A673 (cell line): Measurements from ENCODE around the gene BANF1. TPM values are rescaled to one million over a fixed set of nuclear protein-coding genes. Genes with fewer than 3 reads are reported as not detected.

Experiments
- BruUV-seq: library from RNA; stranded (reverse); fragments of 400-500 nt; replicated peaks from 2 replicates; lab custom pipeline; 2021; lab: Mats Ljungman, UMichigan
- CTCF ChIA-PET: fragments of 300-600 bp; sonication (Branson Sonifier 250); formaldehyde crosslinking; loops from one replicate; lab custom pipeline; 2022; ENCODE audit warnings: antibody characterized with exemption; lab: Charles Lee
- POLR2A ChIA-PET: fragments of 300-600 bp; sonication (Branson Sonifier 250); formaldehyde crosslinking; loops from one replicate; lab custom pipeline; 2022; ENCODE audit warnings: antibody characterized with exemption; ENCODE audit not compliant: low non-redundant PET; lab: Charles Lee
- DNase-seq: peaks from one replicate; pipeline ENCODE4 v3.0.0-alpha.2; 2015; ENCODE audit warnings: low spot score
- H3K27ac ChIP-seq: fragments of 200-600 bp; sonication (generic); 2 replicates; pipeline ENCODE4 v1.5.1; 2016; ENCODE audit warnings: mixed run types, low read depth, mild to moderate bottlenecking, mixed read lengths, antibody characterized with exemption, low read length; ENCODE audit not compliant: poor library complexity, severe bottlenecking
- H3K27me3 ChIP-seq: fragments of 200-600 bp; sonication (generic); replicated peaks from 2 replicates; pipeline ENCODE4 v1.6.1; 2017; ENCODE audit warnings: mixed run types, low read depth, mild to moderate bottlenecking, mixed read lengths, antibody characterized with exemption, low read length; ENCODE audit not compliant: insufficient read depth, poor library complexity
- H3K36me3 ChIP-seq: fragments of 200-600 bp; sonication (generic); 2 replicates; pipeline ENCODE4 v1.6.1; 2016; ENCODE audit warnings: mixed run types, mild to moderate bottlenecking, mixed read lengths, antibody characterized with exemption, low read length; ENCODE audit not compliant: insufficient read depth, poor library complexity, severe bottlenecking
- H3K4me1 ChIP-seq: fragments of 200-600 bp; sonication (generic); 2 replicates; pipeline ENCODE4 v1.6.1; 2017; ENCODE audit warnings: mixed run types, mild to moderate bottlenecking, mixed read lengths, antibody characterized with exemption, low read length; ENCODE audit not compliant: insufficient read depth, poor library complexity, severe bottlenecking
- H3K4me3 ChIP-seq: fragments of 200-600 bp; sonication (generic); 2 replicates; pipeline ENCODE4 v1.5.1; 2016; ENCODE audit warnings: low read depth, mixed run types, mild to moderate bottlenecking, mixed read lengths, low read length; ENCODE audit not compliant: poor library complexity, severe bottlenecking
- H3K9me3 ChIP-seq: fragments of 200-600 bp; sonication (generic); 2 replicates; pipeline ENCODE4 v1.6.1; 2016; ENCODE audit warnings: mixed run types, low read depth, mild to moderate bottlenecking, mixed read lengths, antibody characterized with exemption, low read length; ENCODE audit not compliant: poor library complexity, severe bottlenecking
- EZH2 ChIP-seq: fragments of 200-600 bp; sonication (generic); IDR thresholded peaks from 2 replicates; pipeline ENCODE4 v1.6.1; 2017; ENCODE audit warnings: borderline replicate concordance, low read depth, mild to moderate bottlenecking, mixed read lengths, antibody characterized with exemption, low read length; ENCODE audit not compliant: poor library complexity, severe bottlenecking
- intact Hi-C: fragments of 100-400 bp; cut with micrococcal nuclease; formaldehyde crosslinking; loops from one replicate; pipeline ENCODE4 v1.10.0; 2022; ENCODE audit not compliant: unreplicated experiment
- total RNA-seq: library from RNA; stranded (reverse); gene quantifications from 2 replicates; pipeline ENCODE4 v1.2.3, GENCODE V29; 2021
- TF ChIP-seq, protein P1 (sequence below): fragments of 300-800, 200-600 bp; sonication (generic); conservative IDR thresholded peaks from 2 replicates; pipeline ENCODE4 v1.5.1; 2017; ENCODE audit warnings: low read depth, mild to moderate bottlenecking, antibody characterized with exemption, low read length, moderate library complexity, mixed read lengths

Gene BANF1
- total RNA-seq, 1 experiment from 2014 or later: 556 TPM

DNA sequence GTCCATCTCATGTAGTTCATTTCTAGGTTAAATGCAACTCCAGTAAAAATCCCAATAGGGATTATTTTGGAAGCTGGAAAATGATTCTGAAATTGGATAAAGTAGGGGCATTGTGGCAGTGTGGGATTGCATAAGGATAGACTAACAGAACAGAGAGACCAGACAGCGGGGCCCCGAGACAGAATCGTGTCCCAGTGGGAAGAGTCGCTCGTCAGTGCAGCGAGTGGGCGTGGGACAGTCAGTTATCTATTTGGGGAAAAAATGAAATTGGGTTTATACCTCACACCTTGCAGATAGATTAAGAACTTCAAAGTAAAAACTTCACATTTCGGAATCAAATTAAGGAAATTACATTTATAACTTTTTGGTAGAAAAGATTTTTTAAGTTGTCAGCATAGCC, 30.2 kb upstream of the BANF1 start:
- no peaks in the 10 kb centered on the region for H3K9me3 ChIP-seq
- CTCF ChIA-PET: no interaction called here
- no TSS peak for BruUV-seq
- no peaks in the 10 kb centered on the region for H3K4me1 ChIP-seq
- intact Hi-C loops: no loop called here
- TF ChIP-seq, protein P1, sequence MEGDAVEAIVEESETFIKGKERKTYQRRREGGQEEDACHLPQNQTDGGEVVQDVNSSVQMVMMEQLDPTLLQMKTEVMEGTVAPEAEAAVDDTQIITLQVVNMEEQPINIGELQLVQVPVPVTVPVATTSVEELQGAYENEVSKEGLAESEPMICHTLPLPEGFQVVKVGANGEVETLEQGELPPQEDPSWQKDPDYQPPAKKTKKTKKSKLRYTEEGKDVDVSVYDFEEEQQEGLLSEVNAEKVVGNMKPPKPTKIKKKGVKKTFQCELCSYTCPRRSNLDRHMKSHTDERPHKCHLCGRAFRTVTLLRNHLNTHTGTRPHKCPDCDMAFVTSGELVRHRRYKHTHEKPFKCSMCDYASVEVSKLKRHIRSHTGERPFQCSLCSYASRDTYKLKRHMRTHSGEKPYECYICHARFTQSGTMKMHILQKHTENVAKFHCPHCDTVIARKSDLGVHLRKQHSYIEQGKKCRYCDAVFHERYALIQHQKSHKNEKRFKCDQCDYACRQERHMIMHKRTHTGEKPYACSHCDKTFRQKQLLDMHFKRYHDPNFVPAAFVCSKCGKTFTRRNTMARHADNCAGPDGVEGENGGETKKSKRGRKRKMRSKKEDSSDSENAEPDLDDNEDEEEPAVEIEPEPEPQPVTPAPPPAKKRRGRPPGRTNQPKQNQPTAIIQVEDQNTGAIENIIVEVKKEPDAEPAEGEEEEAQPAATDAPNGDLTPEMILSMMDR: no peak
- TF ChIP-seq EZH2: no peak
- no peak for DNase-seq
- peaks cover 46% of the 10 kb centered on the region for H3K36me3 ChIP-seq
- POLR2A ChIA-PET: no interaction called here
- H3K4me3 ChIP-seq: no peak overlapping the region
- no peak overlapping the region for H3K27ac ChIP-seq
- H3K27me3 ChIP-seq: no peaks in the 10 kb centered on the region

DNA sequence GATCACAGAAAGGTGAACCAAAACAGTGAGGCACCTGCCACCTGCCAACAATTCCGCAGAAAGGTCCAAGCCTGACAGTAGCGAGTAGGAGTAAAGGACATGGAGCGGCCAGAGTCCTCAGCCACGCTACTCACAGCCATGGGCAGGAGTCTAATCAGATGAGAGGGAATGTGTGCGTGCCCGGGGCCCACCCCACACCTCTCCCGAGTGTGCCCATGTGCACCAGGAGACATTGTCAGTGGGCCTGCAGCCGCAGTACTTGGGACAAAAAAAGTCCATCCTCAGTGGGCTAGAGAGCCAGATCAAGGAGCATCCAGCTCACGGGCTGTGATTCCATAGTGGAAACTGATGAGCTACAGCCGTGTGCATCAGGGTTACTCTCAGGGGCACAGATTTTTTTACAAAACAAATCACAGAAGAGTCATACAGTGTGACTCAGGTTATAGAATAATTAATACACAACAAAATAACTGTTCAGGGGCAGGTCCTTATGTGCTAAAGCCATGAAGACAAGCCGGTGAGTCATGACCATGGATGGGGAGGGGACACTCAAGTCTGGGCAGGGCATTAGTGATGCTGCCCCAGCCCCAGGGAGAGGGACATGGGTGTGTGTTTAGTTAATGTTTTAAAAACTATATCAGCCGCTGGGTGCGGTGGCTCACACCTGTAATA, 28.7 kb upstream of the BANF1 start:
- CTCF ChIA-PET: no interaction called here
- Histone ChIP-seq H3K9me3 (no peaks in the 10 kb centered on the region), H3K27ac (no peak overlapping the region), H3K4me1 (no peaks in the 10 kb centered on the region), H3K27me3 (no peaks in the 10 kb centered on the region), H3K4me3 (no peak overlapping the region), H3K36me3 (peaks cover 46% of the 10 kb centered on the region)
- POLR2A ChIA-PET: interaction anchor here (0.7 kb wide), 1 partner anchor 253 kb away, joined by 26 read pairs; the partner anchor contains the start of gene RNASEH2C
- intact Hi-C loops: no loop called here
- no peak for DNase-seq
- no peak for TF ChIP-seq EZH2
- TF ChIP-seq, protein P1: no peak
- TSS peak; percentile 15 for BruUV-seq

DNA sequence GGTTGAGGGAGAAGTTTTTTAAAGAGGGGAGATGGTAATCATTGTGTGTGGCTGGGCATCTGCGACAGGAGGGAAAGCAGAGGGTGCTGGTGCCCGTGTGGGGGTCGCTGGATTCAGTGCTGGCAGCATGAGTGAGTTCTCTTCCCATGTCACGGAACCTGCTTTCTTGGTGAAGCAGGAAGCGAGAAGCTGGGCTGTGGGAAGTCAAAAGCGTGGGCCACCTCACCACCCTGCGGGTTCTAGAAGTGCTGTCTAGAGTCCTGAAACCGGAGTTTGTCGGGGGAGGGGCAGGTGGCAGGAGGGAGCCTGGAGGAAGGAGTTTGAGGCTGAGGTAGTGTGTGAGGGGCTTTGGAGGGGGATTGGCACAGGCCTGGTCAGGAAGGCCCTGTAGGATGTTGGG, 26.5 kb upstream of the BANF1 start:
- no peak overlapping the region for H3K27ac ChIP-seq
- TF ChIP-seq EZH2: no peak
- TF ChIP-seq, protein P1: no peak
- no peaks in the 10 kb centered on the region for H3K4me1 ChIP-seq
- DNase-seq: no peak
- no peak overlapping the region for H3K4me3 ChIP-seq
- POLR2A ChIA-PET: no interaction called here
- intact Hi-C loops: no loop called here
- H3K36me3 ChIP-seq: peaks cover 50% of the 10 kb centered on the region
- H3K9me3 ChIP-seq: no peaks in the 10 kb centered on the region
- BruUV-seq: no TSS peak
- no peaks in the 10 kb centered on the region for H3K27me3 ChIP-seq
- CTCF ChIA-PET: interaction anchor here (0.6 to 0.7 kb wide), 2 partner anchors 87 to 149 kb away, joined by 3 to 13 read pairs; no protein-coding TSS in a partner anchor
